Astrocyte of the hippocampus (primary cell): ENCODE measurements around the gene TIMM13.
"Not testable (repeated sequence)": the region's sequence is repeated elsewhere in the genome, so short reads cannot be mapped to it uniquely, and the experiment has no call there.

ENCODE experiments used
- DNase-seq: peaks from one replicate; pipeline ENCODE4 v3.0.0; 2011; ENCODE audit warnings: low read depth, low spot score

Gene TIMM13

DNA sequence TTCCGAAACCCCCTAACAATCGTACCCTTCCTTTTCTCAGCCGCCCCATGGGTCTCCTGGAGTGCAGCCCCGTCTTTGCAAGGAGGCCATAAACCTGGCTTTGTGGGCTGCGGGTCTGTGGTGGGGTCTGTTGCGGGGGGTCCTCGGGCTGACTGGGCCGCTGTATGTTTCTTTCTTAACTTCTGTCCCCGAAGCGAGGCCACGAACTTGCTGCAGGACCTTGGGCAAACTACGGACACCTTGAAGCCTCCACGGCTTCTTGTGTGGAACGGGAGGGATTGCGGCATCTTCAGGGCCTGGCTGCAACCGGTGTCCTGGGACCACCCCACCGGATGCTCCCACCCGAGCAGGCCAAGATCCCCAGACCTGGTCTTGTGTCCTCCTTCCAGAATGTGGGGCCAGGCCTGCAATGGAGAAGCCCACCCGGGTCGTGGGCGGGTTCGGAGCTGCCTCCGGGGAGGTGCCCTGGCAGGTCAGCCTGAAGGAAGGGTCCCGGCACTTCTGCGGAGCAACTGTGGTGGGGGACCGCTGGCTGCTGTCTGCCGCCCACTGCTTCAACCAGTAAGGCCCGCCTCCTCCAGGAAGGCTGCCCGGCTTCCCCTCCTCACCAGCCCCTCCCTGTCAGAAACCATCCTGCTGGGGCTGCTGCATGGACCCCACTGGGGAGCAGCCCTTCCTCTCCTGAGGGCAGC lies 12.0 kb downstream of the TIMM13 start:
- DNase-seq = no peak

DNA sequence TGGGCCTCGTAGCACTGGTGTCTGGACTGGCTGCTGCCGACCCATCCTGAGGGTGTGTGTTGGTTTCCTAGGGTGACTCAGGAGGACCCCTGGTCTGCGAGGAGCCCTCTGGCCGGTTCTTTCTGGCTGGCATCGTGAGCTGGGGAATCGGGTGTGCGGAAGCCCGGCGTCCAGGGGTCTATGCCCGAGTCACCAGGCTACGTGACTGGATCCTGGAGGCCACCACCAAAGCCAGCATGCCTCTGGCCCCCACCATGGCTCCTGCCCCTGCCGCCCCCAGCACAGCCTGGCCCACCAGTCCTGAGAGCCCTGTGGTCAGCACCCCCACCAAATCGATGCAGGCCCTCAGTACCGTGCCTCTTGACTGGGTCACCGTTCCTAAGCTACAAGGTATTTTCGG lies 13.8 kb downstream of the TIMM13 start:
- DNase-seq = no peak

DNA sequence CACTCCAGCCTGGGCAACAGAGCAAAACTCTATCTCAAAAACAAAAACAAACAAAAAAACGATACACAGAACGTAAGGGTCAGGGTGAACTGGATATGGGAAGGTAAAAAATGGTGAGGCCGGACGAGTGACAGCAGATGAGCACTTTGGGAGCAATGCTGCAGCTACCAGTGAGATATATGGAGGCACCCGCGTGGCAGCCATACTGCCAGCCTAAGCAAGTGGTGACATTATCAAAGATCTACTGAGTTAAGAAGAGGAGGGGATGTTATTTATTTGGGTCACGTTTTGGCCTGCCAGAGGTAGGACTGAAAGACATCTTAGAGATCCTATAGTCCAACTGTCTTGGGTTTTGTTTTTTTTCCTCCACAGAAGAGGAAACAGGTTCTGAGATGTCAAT lies 14.2 kb downstream of the TIMM13 start:
- no peak for DNase-seq

DNA sequence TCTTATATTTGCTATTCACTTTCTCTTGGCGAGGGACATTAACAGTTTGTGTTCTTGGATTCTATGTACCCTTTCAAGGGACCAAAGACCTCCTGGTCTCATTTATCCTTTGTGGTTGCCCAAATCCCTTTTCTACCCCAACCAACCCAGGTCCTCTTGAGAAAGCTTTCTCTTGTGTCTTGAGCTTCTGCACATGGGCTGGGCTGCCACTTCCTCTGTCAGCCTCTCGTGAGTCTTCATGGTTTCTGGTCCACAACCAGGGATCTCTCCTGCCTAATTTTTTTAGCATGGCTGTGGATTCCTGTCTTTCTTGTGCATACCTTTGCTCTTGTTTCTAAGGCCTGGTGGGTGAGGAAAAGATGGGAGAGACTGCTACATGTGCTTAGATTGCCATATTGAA lies 14.9 kb downstream of the TIMM13 start:
- DNase-seq = no peak

DNA sequence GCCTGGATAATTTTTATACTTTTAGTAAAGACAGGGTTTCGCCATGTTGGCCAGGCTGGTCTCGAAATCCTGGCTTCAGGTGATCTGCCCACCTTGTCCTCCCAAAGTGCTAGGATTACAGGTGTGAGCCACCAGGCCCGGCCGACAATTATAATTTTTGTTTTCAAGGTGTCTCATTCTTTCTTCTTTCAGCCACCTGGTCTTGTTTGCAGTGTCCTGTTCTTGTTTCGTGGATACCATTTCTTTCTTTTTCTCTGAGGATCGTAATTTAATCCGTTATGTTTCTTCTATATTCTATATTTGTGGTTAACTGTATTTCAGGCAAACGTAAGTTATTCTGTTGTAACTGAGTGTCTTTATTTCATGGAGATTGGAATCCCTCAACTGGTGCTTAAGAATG lies 15.7 kb downstream of the TIMM13 start:
- no peak for DNase-seq

DNA sequence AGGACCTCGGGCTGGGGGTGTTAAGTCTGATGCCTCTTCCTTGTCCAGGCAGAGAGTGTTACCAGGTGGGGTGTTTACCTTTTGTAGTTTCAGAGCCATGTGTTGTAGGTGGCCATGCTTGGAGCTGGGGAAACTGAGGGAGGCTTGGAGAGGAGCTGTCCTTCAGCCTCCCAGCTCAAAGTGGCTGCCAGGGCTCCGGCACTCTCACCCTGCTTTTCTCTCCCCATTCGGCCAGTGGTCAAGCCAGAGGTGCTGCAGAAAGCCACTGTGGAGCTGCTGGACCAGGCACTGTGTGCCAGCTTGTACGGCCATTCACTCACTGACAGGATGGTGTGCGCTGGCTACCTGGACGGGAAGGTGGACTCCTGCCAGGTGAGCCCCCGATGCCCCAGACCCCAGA lies 17.4 kb downstream of the TIMM13 start:
- no peak for DNase-seq

DNA sequence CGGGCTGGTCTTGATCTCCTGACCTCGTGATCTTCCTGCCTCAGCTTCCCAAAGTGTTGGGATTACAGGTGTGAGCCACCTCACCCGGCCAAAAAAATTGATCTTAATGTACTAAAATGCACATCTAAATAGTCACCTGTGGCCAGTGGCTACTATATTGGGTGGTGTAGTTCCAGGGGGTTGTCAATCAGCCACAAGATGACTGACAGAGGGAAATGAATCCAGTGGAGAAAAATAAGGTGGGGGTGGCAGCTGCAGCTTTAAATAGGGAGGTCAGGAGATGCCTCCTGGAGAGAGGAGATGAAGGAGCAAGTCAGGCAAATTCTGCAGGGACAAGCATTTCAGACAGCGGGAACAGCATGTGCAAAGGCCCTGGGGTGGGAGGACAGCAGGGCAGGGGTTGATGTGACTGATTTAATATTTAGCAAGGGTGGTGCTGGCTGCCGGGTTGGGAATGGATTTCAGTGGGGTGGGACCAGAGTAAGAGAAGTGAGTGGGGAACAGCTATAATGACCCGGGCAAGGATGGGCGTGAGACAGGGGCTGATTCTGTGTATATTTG lies 18.0 kb downstream of the TIMM13 start:
- DNase-seq = no peak

DNA sequence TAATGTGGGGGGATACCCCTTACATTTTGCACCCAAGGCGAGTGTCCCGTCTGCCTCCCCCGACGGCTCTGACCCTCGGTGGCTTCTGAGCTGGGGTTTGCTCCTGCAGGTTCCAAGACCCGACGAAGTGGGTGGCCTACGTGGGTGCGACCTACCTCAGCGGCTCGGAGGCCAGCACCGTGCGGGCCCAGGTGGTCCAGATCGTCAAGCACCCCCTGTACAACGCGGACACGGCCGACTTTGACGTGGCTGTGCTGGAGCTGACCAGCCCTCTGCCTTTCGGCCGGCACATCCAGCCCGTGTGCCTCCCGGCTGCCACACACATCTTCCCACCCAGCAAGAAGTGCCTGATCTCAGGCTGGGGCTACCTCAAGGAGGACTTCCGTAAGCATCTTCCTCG lies 19.1 kb downstream of the TIMM13 start:
- DNase-seq = no peak

DNA sequence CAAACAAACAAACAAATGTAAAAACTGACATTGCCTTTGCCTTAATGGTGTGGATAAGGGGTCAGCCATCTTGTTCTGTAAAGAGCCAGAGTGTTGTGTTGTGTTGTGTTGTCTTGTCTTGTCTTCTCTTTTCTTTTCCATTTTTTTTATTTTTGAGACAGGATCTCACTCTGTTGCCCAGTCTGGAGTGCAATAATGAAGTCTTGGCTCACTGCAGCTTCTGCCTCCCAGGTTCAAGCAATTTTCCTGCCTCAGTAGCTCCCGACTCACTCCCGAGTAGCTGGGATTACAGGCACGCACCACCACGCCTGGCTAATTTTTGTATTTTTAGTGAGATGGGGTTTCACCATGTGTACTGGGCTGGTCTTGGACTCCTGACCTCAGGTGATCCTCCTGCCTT lies 27.8 kb downstream of the TIMM13 start:
- no peak for DNase-seq

DNA sequence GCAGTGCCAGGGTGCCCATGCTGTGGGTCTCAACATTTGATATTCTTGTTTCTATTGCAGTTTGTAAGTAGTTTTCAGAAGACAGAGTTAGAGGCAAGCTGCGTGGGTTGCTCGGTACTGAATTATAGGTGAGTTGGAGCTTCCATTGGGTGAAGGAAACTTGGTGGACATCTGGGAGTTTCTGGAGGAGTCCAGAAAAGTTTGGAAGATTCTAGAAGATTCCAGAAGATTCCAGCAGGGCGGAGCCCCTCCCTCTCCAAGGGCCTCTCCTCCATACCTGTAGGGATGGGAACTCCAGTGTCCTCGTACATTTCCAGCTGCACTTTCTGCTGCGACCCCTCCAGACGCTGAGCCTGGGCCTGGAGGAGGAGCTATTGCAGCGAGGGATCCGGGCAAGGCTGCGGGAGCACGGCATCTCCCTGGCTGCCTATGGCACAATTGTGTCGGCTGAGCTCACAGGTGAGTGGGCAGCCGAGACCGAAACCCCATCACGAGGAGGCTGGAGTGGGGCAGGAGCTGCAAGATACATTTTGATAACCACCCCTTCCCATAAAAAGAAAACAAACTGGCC lies 28.6 kb downstream of the TIMM13 start:
- DNase-seq = no peak

DNA sequence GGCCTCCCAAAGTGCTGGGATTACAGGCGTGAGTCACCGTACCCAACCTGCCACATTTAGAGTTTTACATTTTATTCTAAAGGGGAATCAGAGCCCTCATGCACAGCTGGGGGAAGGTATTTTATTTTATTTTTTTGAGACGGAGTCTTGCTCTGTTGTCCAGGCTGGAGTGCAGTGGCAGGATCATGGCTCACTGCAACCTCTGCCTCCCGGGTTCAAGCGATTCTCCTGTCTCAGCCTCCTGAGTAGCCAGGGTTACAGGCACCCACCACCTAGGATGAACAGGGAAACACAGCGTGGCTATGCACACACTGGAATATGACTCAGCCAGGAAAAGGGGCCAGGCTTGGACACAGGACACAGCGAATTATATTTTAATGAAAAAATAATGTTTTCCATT lies 30.2 kb downstream of the TIMM13 start:
- not testable (repeated sequence) for DNase-seq

DNA sequence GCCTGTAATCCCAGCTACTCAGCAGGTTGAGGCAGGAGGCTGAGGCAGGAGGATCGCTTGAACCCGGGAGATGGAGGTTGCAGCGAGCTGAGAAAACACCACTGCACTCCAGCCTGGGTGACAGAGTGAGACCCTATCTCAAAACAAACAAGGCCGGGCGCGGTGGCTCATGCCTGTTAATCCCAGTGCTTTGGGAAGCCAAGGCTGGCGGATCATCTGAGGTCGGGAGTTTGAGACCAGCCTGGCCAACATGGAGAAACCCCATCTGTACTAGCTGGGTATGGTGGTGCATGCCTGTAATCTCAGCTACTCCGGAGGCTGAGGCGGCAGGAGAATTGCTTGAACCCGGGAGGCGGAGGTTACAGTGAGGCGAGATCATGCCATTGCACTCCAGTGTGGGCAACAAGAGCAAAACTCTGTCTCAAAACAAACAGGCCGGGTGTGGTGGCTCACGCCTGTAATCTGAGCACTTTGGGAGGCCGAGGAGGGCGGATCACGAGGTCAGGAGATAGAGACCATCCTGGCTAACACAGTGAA lies 32.0 kb downstream of the TIMM13 start:
- DNase-seq = not testable (repeated sequence)

DNA sequence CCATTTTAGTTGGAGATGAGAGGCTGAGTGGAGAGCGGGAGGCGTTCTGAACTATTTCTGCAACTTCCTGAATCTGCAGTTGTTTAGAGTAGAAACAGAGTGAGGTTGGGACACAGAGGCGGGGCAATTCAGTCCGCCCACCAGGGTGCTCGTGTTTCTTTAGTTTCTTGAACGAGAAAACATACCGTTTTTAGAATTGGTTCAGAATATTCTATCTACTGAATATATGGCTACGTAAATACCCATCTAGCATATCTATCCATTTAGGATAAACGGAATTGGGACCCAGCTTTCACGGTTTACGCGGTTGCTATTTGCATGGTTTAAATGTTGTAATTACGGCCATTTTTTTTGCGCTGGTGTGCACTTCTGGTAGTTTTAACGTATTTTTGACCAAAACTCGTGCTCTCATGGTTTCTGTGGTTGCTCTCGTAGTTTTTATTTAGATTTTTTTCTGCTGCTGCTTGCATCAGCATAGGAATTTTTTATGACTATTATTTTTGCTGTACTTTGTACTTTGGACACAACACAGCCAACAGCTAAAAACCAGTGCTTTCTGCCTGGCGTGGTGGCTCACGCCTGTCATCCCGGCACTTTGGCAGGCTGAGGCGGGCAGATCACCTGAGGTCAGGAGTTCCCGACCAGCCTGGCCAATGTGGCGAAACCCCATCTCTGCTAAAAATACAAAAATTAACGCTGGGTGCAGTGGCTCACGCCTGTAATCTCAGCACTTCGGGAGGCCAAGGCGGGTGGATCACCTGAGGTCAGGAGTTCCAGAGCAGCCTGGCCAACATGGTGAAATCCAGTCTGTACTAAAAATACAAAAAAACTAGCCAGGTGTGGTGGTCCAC lies 32.7 kb downstream of the TIMM13 start:
- DNase-seq = no peak

DNA sequence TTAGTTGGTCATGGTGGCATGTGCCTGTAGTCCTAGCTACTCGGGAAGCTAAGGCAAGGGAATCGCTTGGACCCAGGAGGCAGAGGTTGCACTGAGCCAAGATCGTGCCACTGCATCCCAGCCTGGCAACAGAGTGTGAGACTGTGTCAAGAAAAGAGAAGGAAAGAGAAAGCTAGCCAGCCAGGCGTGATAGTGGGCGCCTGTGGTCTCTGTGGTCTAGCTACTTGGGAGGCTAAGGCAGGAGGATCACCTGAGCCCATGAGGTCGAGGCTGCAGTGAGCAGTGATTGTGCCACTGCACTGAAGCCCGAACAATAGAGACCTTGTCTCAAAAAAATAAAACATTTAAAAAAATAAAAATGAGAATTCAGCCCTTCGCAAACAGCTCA lies 33.3 kb downstream of the TIMM13 start:
- no peak for DNase-seq

DNA sequence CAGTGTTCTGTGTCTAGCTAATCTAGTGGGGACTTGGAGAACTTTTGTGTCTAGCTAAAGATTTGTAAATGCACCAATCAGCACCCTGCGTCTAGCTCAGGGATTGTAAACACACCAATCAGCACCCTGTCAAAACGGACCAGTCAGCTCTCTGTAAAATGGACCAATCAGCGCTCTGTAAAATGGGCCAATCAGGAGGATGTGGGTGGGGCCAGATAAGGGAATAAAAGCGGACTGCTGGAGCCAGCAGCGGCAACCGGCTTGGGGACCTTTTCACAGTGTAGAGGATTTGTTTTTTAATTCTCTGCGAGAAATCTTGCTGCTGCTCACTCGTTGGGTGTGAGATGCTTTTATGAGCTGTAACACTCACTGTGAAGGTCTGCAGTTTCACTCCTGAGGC lies 34.5 kb downstream of the TIMM13 start:
- not testable (repeated sequence) for DNase-seq

DNA sequence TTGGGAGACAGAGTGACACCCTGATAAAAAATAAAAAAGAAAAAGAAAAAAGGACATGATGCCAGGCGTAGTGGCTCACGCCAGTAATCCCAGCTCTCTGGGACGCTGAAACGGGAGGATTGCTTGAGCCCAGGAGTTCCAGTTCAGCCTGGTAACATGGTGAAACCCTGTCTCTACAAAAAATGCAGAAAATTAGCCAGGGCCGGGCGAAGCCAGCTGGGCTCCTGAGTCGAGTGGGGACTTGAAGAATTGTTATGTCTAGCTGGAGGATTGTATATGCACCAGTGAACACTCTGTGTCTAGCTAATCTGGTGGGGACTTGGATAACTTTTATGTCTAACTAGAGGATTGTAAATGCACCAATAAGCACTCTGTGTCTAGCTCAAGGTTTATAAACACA lies 35.0 kb downstream of the TIMM13 start:
- no peak for DNase-seq

DNA sequence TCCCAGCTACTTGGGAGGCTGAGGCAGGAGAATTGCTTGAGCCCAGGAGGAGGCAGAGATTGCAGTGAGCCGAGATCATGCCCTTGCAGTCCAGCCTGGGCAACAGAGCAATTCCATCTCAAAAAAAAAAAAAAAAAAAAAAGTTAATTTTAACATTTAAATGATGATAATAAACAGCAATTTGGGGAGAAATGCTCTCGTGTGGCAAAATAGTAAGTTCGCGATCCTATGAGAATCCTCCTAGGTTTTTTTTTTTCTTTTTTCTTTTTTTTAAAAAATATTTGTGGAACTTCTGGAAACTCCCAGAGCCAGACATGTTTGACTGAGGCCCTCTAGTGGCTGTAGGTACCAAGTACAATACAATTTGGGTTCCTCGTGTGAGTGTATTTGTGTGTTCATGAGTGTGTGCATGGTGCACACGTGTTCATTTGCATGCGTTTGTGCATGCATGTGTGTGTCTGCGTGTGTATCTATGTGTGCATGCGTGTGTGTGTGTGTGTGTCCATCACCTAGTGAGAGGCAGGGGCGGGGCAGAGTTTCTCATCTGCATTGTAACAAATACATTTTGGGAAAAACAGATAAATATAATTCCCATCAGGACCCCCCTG lies 36.2 kb downstream of the TIMM13 start:
- peak; percentile 77 for DNase-seq

DNA sequence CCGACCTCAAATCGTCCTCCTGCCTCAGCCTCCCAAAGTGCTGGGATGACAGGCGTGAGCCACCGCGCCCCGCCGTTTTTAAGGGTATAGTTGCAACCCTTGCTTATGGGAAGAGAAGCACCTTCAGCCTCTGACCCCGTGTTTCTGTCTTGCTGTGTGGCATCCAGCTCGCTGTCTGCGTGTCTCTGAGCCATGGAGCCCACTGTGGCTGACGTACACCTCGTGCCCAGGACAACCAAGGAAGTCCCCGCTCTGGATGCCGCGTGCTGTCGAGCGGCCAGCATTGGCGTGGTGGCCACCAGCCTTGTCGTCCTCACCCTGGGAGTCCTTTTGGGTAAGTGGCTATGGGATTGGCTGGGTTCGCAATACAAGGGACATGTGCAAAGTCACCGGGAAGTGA lies 37.8 kb downstream of the TIMM13 start:
- DNase-seq = no peak

DNA sequence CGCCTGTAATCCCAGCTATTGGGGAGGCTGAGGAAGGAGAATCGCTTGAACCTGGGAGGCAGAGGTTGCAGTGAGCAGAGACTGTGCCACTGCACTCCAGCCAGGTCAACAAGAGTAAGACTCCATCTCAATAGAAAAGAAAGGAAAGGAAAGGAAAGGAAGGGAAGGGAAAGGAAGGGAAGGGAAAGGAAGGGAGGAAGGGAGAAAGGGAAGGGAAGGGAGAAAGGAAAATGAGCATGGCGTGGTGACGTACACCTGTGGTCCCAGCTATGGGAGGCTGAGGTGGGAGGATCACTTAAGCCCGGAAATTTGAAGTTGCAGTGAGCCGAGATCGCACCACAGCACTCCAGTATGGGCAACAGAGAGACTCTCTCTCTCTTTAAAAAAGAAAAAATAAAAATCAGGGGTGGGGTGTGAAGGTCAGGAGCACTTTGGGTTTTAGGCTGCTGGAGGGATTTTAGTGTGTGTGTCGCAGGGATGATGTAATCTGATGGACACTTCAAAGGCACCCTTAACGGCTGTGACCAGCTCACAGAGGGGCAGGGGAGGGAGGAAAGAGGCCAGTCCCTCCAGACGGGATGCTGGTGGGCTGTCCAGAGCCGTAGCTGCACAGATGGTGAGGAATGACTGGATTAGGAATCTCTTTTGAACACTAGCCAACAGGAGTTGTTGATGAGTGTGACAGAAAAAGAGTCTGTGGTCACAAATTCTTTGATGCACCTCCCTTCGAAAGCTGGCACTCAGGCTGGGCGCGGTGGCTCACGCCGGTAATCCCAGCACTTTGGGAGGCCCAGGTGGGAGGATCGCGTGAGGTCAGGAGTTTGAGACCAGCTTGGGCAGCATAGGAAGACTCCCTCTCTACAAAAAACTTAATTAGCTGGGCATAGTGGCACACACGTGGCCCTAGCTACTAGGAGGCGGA lies 39.8 kb downstream of the TIMM13 start:
- DNase-seq = no peak

DNA sequence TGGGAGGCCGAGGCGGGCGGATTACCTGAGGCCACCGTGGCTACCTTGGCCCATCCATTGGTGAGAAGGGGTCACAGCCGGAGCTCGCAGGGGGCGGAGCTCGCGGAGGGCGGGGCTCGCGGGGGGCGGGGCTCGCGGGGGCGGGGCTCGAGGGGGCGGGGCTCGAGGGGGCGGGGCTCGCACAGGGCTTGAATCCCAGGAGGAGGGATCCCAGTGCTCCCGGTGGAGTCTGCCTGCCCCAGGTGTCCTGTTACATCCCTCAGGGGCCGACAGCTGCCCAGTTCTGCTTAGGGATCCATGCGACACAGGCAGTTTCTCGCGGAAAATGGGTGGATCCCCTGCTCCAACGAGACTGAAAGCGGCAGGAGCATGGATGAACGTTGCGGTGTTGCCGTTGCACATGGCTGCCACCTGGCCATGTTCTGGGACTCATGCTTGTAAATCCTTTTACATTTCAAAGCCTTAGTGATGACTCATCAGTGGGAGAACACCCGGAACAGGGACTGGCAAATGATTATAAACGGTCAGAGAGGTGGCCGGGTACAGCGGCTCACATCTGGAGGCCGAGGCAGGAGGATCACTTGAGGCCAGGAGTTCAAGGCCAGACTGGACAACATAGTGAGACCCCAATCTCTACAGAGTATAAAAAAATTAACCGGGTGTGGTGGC lies 42.2 kb downstream of the TIMM13 start:
- peak; percentile 61 for DNase-seq
